GM20000 (cell line): ENCODE data around the gene AOX1.

Experiments
- DNase-seq: peaks from one replicate; pipeline ENCODE4 v3.0.0; 2012; ENCODE audit warnings: low spot score
- TF ChIP-seq, protein P1 (sequence below): IDR thresholded peaks from 2 replicates; pipeline ENCODE4 v1.5.1; 2012; ENCODE audit warnings: mild to moderate bottlenecking, control low read depth; ENCODE audit errors: extremely low read depth, missing control alignments

AOX1 gene

DNA sequence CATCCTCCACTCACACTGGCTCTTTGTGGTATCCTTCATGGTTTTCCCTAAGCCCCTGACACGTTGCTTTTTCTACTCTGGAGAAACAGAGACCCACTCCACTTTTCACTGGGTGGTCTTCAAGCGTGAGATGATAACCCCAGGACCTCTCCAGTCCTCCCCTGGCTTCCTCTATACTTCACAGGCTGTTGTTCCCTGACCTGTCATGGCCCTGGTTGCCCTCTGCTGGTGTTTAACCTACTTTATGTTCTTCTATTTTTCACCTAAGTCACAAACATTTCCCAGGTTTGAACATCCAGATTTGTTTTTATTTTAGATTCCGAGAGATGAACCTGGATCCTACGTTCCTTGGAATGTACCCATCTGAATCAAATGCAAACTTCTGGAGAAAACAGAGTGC lies 84.5 kb downstream of the AOX1 start:
- TF ChIP-seq, protein P1, sequence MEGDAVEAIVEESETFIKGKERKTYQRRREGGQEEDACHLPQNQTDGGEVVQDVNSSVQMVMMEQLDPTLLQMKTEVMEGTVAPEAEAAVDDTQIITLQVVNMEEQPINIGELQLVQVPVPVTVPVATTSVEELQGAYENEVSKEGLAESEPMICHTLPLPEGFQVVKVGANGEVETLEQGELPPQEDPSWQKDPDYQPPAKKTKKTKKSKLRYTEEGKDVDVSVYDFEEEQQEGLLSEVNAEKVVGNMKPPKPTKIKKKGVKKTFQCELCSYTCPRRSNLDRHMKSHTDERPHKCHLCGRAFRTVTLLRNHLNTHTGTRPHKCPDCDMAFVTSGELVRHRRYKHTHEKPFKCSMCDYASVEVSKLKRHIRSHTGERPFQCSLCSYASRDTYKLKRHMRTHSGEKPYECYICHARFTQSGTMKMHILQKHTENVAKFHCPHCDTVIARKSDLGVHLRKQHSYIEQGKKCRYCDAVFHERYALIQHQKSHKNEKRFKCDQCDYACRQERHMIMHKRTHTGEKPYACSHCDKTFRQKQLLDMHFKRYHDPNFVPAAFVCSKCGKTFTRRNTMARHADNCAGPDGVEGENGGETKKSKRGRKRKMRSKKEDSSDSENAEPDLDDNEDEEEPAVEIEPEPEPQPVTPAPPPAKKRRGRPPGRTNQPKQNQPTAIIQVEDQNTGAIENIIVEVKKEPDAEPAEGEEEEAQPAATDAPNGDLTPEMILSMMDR: no peak
- DNase-seq: no peak

DNA sequence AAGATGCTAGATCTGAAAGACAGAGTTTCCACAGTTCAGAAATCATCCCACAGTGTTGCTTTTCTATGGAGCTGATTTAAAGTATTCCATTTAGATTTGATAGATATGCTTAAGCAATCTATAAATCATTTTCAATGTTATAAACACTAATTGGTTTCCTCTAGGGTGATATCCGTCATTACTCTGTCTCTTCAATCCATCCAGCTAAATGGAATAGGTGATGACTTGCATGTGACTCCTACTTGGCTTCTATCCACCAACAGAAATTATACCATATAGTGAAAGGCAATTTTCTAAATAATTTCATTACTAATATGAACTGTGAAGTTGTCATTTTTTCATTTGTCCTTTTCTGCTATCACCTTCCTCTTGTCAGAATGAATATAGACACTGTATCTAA lies 84.9 kb downstream of the AOX1 start:
- DNase-seq: no peak

DNA sequence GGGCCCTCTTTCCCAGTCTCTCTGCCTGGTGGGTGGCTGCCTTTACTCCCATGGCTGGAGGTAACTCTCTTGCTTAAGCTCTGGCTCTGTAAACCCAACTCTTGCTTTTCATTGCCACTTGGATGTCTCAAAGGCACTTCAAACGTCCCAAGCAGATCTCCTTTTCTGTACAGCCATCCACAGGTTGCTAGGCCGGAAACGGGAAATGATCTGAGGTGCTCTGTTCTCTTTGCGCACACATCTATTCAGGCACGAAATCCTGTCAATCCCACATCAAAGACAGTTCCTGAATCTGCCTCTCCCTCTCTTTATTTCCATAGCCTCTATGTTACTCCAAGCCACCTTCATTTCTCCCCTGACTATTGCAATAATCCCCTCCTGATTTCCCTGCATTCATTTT lies 87.4 kb downstream of the AOX1 start:
- TF ChIP-seq, protein P1: no peak

More for the DNA sequence above, 84.9 kb downstream of the AOX1 start:
- TF ChIP-seq, protein P1: no peak

DNA sequence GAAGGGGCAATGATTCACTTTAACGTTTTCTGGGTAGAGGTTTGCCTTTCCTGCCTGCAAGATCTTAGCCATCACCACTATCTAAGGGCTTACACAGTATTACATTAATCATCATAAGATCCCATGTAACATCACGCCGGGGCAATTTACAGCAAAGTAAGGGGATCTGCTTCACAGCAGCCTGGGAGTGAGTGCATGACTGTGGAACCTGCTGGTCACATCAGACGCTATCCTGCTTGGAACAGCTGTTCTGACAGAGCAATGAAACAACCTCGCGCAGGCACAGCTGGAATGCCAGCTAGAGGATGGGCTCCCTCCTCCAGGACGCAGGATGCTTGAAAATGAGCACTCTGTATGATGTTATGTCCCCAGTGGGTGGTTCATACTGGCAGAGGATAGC lies 89.0 kb downstream of the AOX1 start:
- no peak for DNase-seq
- TF ChIP-seq, protein P1: no peak

More for the DNA sequence above, 87.4 kb downstream of the AOX1 start:
- DNase-seq: no peak

DNA sequence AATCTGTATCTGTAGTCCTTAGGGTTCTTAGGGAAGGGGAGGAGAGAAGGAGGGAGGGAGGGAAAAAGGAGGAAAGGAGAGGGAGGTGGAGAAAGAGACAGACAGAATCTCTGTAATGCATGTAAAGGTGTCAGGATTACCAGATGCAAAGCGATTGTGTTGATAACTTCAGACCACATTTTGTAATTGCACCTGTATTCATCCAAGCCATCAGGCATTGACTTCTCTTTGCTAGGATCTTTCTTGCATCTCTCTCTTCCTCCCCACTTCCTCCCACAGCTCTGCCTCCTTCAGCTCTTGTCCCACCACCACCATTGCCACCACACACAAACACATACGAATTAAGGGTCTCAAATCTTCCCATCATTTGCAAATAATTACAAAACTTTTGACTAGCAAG lies 91.4 kb downstream of the AOX1 start:
- no peak for DNase-seq
- TF ChIP-seq, protein P1: no peak

DNA sequence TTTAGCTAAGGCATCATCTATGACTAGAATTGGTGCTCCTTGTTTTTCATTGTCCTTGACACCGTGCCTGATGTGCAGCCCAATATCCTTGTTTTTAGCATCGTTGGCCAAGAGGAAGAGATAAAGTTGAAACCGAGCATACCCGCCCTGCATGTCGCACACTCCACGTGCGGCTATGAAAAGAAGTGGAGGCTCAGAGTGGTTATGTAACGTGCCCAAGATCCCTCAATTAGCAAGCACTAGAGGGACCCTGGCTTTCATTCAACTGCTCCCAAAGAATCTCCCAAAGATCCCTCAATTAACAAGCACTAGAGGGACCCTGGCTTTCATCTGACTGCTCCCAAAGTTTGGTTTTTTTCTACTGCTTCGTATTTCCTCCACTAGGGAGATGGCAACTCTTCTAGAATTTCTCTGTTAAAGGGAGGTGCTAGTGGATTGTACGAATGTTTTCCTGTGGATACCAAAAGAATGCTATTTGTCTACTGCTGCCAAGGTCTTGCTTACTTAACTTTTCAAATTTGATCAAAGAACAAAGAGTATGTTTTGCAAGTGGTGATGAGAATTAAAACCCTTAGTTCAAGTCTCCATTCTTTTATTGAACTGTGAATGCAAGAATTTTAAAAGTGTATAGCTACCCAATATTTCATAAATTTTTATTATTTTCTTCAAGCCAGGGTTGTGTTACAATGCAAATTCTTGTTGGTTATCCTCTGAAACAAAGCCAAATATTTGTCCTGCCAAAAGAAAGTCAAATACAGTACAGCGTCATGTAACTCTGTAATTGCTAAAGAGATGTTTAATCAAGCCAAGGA lies 92.1 kb downstream of the AOX1 start:
- TF ChIP-seq, protein P1: no peak
- DNase-seq: no peak

DNA sequence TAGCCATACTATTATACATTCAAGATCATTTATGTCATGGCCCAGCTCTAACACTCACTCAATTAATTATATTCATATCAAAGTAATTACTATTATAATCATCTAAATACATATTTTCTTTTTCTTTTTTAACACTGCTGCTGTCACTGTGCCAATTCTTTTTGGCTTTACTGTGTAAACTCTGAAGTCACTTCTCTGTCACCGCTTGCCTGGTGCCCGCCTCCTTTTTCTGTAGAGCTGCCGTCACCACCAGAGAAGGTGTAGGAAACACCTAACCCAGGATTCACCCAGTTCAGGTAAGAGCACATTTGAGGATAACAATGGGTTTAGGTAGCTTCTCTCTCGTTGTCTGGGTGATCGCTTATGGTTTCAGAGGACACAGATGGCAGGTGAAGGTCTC lies 93.3 kb downstream of the AOX1 start:
- DNase-seq: no peak
- TF ChIP-seq, protein P1: no peak
